B cell (primary cell): ENCODE data around the gene PARG.

Experiments
- CTCF ChIP-seq: fragments of 200-600 bp; IDR thresholded peaks from one replicate; pipeline ENCODE4 v1.8.0; 2022; ENCODE audit warnings: antibody characterized with exemption, mild to moderate bottlenecking
- EZH2 ChIP-seq: IDR thresholded peaks from 2 replicates; pipeline ENCODE4 v1.6.1; 2012; ENCODE audit warnings: borderline replicate concordance, low read depth, mild to moderate bottlenecking, moderate library complexity, low read length; ENCODE audit not compliant: insufficient read depth, poor library complexity, severe bottlenecking

GRCh38 chr10:49834201-49834600 lies 107.6 kb downstream of the PARG start:
- TF ChIP-seq CTCF (no peak), EZH2 (no peak)
